Fibroblast of peridontal ligament (primary cell): ENCODE data around the gene INAVA.
"Not testable (repeated sequence)": the region's sequence is repeated elsewhere in the genome, so short reads cannot be mapped to it uniquely, and the experiment has no call there.

Experiments used
- DNase-seq: peaks from one replicate; pipeline ENCODE4 v3.0.0-alpha.2; 2010; ENCODE audit errors: extremely low read depth

The INAVA gene

DNA sequence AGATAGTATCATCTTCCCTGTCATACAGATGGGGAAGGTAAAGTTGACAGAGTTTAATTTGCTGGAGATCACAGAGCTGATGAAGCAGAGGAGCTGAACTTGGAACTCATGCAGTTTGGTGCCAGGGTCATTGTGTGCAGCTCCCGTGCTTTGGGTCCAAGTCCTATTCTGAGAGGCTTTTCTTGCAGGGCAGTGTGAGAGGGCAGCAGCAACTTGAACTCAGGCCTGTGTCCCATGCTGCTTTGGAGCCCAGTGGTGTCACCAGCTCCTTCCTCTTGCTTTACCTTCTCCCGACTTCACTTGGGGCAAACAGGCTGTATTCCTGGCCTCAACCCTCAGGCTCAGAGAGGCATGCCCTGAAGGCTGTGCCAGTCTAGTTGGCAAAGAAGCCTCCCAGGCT lies 24.7 kb downstream of the INAVA start:
- DNase-seq: no peak

DNA sequence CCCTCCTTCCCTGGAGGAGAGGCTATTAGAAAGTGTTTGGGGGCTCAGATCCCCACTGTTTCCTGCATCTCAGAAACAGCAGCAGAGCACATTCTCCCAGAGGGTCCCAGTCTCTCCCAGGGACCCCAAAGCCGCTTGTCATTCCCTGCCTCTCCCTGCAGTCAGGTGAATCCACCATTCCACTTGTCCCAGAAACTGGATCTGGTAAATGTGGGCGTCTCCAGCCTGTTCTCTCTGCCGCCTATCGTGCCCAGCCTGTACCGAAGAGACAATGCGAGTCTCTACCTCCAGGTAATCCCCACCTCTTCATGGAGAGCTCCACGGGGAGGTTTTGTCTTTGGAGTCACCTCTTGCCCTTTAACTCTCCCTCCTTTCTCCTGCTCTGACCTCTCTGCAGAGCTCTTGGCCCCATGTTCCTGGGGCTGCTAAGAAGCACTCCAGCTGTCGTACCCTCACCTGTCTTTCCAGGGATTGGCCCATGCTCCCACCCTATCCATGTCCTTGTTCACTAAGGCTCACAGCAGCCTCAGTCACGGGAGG lies 26.9 kb downstream of the INAVA start:
- DNase-seq: no peak

DNA sequence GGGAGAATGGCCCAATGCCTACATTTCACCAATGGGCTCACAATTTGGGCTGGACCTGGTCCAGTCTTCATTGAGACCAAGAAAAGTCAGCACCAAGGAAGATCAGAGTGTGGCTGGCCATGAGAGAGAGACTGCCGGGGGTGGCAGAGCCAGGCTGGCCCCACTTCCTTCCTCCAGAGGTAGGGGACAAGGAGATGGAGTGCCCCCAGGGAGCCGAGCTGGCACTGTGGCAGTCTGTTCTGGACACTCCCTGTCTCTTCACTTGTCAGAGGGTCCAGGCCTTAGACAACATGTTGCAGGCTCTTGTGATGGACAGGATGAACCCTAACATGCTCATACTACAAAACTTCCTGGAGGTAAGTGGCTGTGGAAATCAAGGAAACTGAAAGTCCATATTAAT lies 27.7 kb downstream of the INAVA start:
- DNase-seq: no peak

DNA sequence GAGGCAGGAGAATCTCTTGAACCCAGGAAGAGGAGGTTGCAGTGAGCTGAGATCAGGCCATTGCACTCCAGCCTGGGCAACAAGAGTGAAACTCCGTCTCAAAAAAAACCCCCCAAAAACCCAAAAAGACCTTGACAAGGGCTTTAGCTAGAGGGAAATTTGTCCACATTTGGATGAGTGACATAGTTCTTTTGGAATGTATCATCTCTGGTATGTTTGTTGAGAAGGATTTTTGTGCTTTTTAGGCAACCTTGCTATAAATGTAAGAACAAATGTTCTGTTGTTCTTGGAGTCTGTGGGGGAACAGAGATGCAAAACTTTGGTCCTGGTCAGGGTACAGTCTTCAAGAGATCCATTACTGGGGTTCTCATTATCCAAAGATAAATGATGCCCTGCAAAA lies 28.9 kb downstream of the INAVA start:
- DNase-seq: peak; percentile 3

DNA sequence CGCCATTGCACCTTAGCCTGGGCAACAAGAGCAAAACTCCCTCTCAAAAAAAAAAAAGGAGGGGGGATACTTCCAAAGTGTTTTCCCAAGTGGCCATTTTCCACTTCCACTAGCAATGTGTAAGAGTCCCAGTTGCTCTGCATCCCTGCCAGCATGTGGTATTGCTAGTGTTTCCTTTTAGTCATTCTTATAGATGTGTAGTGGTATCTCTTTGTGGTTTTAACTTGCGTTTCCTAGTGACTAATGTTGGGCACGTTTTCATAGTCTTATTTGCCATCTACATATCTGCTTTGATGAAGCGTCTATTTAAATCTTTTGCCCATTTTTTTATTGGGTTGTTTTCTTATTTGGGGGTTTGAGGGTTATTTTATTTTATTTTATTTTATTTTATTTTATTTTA lies 31.1 kb downstream of the INAVA start:
- peak; percentile 18 for DNase-seq

DNA sequence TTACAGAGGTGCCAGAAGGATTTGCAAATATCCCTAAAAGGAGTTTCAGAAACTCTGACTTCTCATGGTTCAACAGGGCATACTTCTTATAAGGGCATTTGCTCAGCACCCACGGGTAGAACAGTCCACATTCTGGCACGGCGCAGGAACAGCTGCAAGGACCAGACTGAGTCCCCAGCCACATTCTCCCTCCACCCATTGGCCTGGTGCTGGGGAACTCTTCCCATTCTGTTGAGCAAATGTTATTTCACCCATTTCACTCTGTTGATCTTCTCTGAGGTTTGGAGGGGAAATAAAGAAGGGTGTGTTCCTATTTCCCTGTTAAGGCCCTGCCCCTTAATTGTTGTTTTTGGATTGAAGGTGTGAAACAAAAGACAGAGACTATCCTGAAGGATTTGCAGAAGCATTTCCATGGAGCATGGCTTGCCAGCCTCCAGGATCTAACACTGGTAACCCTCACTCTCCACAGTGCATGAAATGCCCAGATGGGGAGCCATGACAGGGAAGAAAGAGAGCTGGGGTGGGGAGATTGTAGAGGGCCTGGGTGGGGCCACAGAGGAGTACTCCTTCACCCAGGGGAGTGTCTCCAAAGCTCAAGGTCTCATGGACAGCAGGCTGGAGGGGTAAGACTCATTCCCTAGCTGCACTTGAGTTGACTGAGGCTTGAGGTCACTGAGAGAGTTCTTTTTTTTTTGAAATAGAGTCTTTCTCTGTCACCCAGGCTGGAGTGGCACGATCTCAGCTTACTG lies 35.0 kb downstream of the INAVA start:
- DNase-seq: no peak

DNA sequence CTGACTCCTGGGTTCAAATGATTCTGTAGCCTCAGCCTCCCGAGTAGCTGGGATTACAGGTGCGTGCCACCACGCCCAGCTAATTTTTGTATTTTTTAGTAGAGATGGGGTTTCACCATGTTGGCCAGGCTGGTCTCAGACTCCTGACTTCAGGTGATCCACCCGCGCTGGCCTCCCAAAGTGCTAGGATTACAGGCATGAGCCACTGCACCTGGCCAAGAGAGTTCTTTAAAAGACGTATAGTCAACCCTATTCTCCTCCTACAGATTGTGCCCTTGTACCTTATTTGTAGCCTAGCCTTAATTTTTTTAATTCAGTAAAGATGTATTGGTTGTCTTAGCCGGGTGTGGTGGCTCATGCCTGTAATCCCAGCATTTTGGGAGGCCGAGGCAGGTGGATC lies 35.6 kb downstream of the INAVA start:
- not testable (repeated sequence) for DNase-seq

DNA sequence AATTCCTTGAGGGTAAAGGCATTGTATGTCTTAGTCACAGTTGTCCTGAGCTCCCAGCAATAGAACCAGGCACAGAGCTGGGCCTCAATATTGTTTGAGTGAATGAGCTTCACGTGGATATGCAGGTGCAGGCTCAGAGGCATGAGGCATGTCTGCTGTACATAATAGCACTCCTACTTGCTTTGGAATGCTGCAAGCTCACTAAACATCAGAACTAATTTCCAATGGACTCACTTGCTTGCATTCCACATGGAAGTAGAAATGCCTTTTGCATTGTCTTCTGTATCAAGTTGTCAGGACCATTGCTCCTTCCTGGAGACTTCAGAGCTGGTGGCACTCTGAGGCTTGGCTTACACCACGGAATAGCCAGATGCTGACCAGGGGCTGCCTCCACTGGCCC lies 37.1 kb downstream of the INAVA start:
- DNase-seq: no peak

DNA sequence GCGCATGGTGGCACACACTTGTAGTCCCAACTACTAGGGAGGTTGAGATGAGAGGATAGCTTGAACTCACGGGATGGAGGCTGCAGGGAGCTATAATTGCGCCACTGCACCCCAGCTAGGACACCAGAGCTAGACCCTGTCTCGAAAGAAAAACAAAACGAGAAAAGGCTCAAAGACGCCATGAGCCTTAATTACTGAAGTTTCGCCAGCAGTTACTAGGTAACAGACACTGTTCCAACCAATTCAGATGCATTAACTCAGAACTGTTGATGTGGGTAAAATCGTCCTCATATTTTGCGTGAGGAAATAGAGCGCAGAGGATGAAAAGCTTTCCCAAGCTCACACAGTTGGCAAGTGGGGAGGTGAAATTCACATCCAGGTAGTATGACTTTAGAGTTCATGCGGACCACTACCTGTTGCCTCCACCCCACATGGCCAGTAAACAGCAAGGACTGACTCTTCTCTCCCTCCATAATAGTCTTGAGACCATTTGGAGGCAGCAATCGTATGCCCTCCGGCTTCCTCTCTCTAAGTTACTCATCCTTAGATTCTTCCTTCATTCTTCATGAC lies 40.1 kb downstream of the INAVA start:
- DNase-seq: no peak

DNA sequence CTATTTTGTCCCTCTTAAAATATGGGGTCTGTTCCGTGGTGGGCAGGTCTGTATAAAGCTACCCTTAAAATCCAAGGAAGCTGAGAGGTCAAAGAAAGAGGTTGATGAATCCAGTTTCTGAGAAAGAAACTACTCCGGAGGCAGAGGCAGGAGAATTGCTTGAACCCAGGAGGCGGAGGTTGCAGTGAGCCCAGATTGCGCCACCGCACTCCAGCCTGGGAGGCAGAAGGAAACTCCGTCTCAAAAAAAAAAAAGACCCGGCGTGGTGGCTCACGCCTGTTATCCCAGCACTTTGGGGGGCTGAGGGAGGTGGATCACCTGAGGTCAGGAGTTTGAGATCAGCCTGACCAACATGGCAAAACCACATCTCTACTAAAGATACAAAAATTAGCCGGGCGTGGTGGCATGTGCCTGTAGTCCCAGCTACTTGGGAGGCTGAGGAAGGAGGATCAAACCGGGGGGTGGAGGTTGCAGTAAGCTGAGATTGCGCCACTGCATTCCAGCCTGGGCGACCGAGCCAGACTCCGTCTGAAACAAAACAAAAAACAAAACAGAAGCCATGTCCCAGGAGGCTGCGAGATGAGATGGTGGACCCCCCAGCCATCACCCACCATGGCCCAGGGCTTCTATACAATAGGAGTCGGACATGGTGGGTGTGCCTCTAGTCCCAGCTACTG lies 40.7 kb downstream of the INAVA start:
- DNase-seq: not testable (repeated sequence)

DNA sequence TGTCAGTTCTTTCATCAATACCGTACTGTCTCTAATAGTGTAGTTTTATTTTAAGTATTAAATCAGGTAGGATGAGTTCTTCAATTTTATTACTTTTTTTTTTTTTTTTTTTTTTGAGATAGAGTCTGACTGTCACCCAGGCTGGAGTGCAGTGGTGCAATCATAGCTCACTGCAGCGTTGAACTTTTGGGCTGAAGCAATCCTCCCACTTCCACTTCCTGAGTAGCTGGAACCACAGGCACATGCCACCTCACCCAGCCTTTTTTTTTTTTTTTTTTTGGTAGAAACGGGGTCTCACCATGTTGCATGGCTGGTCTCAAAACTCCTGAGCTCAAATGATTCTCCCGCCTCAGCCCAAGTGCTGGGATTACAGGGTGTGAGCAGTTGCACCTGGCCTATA lies 44.3 kb downstream of the INAVA start:
- DNase-seq: no peak

DNA sequence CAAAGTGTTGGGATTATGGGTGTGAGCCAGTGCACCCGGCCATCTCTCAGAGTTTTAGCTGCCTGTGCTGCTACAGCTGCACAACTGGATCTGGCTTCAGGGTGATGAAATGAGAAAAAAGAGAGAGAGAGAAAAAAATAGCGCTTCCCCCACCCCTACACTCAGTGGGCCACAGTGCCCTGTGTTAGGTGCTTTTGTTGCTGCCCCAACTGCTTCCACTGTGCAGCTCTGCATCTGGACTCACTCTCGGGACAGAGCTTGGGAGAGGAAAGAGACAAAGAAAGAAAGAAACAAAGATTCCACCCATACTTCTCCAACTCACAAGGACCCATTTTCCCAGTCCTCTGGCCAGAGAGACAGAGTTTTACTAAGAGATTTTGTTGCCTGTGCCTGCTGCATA lies 50.4 kb downstream of the INAVA start:
- DNase-seq: no peak

DNA sequence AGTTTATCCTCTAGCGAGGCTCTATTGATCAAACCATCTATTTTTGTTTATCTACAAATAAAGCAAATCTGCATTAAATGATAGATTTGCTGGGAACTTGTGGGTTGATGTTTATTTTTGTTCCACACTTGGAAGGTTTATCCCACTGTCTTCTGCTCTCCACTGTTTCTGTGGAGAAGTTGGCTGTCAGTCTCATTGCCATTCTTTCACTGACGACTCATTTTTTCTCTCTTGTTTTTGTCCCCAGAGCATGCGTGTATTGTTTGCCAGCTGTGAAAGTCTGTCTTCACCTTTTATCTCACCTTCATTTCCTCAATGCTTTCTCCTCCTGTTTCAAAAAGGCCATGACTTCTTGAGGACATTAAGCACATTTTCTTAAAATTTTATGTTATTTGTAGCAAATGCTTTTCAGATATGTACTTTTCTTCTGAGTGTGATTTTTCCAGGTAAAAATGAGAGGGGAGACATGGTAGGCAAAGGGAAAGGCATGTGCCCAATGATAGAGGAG lies 52.4 kb downstream of the INAVA start:
- DNase-seq: no peak

DNA sequence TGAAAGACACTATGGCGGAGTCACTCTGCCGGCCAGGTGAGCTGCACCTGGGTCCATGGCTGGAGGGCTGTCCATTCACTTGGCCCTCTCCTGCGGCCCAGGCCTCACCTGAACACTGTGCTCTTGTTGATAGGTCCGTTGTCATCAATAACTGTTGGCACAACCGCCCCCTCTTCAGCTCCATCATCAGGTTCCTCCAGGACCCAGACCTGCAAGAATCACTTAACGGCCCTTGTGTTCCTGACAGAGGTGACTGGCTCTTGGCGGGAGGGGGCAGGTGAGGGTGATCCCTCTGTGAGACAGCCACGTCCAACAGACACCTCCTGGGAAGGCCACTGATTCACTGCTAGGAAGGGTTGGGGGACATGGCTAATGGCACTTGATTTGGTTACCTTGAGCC lies 54.9 kb downstream of the INAVA start:
- no peak for DNase-seq

DNA sequence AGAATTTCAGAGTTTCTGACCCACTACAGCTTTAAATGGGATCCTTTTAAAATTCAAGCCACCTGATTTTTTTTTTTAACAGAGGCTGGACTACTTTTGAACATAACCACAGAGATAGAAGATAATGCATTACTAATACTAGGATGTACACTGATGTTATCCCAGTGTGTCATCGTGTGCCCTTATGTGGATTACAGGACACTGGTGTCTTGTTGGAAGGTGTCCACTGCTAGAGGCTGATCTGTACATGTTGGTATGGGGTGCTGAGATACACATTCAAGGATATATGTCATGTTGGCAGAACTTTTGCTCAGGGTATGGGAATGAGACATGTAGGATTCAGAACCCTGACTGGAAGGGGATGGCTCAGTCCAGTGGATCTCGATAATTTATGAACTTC lies 56.3 kb downstream of the INAVA start:
- DNase-seq: no peak

DNA sequence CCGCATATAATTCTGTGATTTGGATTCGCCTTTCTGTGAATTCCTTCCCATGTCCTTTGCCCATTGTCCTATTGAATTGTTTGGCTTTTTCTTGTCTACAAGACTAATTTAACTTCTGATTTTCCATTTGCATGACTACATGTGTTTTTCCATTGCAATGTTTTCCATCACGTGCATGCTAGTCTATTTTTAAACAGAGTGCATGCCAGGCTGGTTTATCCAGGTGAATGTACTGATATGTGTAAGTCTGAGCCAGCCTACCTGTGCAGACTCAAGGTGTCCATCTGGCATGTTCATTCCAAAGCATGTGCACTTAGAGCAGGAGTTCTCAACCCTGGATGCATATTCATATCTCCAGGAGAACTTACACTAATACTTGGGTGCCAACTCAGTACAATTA lies 59.7 kb downstream of the INAVA start:
- DNase-seq: no peak

DNA sequence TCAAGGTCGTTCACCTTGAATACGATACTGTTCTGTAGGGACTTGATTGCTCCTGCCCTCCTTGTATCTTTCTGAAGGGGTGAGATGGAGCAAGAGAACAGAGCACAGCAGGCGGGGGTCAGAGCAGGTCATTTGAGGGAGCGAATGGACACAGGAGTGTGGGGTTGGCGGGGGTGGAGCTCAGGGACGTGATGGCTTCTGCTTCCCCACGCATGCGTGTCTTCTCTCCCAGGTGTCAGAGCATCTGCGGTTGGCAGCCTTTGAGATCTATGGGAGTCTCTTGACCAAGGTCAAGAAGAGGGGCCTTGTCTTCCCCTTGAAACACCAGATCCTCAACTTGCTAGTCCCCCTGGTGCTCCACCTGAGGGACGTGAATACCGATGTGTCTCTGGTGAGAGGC lies 63.9 kb downstream of the INAVA start:
- no peak for DNase-seq

DNA sequence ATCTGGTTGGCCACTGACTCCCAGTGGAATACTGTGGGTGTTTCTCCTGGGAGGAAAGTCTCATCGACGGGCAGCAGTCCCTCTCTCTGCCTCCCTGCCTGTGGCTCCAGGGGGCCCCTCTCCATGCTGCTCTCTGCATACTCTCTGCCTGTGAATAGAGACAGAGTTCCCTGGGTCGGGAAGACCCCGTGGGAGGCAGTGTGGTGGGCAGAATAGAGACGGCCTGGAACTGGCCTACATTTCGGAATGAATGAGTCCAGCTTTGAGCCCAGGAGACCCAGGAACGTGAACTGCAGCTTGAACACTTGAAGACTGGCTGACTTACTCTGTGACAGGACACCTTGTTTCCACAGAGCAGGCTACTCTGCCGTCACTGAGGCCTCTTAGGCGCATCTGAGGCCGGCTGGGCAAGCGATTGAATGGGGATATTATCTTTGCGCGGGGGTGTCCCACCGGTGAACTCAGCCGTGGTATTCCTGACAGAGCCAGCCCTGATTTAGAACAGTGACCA lies 64.8 kb downstream of the INAVA start:
- DNase-seq: no peak

DNA sequence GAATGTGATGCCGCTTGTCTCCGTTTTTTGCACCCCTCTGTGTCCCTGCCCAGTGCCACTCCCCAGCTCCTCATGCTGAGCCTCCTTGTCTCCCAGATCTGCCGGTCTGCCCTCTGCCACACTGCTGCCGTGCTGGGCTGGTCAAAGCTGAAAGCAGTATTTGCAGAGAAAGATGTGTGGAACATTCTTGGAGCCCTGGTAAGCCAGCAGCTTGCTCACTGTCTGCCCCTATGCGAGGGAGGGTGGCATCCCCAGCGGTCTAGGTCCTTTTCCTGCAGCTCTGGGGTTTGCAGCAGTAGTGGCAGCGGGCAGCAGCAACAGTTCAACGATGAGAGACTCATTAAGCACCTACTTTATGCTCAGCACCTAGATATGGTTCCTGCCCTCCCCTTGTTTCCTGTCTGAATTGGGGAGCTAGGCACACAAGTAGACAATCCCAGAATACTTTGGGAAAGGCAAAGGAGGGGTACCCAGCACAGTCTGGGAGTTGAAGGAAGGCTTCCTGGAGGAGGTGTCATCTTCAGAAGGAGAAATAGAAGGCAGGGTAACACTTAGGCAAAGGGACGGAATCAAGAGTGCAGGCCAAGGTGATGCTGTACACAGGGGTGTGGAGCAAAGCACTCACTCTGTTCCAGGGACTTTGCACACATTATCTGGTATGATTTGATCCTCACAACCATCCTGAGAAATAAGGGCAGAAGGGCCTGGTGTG lies 65.7 kb downstream of the INAVA start:
- DNase-seq: no peak

DNA sequence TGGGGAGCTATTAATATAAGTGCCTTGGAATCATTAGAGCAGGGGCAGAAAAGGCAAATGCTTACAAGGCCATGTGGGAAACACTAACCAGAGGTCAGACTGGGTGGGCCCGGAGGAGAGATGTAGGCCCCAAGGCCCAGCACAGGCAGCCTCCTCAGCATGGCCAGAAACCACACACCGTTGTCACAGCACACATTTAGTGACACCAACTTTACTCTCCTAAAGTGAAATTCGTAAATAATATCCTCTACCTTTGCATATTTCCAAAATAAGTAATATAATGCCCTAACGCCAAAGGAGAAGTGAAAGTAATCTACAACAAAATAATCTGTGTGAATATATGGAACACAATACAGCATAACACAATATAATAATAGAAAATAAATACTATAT lies 66.2 kb downstream of the INAVA start:
- no peak for DNase-seq

DNA sequence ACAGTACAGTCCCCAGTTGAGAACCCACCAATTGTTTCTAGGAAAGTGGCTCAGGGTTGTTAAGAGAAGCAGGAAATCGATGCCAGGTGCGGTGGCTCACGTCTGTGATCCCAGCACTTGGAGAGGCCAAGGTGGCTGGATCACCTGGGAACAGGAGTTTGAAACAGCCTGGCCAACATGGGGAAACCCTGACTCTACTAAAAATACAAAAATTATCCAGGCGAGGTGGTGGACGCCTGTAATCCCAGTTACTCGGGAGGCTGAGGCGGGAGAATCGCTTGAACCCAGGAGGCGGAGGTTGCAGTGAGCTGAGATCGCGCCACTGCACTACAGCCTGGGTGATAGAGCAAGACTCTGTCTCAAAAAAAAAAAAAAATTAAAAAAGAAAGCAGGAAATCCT lies 67.5 kb downstream of the INAVA start:
- DNase-seq: not testable (repeated sequence)

DNA sequence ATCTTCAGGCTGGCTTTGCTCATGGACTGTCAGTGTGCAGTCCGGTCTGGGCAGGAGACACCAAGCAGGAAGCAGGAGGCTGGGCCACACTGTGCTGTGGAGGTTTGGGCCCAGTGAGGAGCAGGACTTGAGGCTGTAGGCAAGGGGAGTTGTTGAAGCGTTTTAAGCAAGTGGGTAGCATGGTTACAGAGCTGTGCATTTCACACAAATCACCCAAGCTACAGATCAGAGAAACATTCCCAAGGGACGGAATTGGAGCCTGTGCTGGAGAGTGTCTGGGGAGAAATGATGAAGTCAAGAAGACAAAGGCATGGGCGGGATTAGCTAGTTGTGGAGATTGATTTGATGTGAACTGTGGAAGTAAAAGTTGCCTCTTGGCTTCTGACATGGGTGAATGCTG lies 67.9 kb downstream of the INAVA start:
- no peak for DNase-seq
